Endothelial cell of umbilical vein (primary cell): Measurements from ENCODE around the gene HCRT. TPM values are rescaled to one million over a fixed set of nuclear protein-coding genes. Genes with fewer than 3 reads are reported as not detected.
"Not testable (repeated sequence)": the region's sequence is repeated elsewhere in the genome, so short reads cannot be mapped to it uniquely, and the experiment has no call there.

Experiments
- BruUV-seq: library from RNA; stranded (reverse); fragments of 400-500 nt; replicated peaks from 2 replicates; lab custom pipeline; 2021; lab: Mats Ljungman, UMichigan
- CTCF ChIA-PET: fragments of 300-600, 350-600 bp; sonication (Branson Sonifier 250); formaldehyde crosslinking; loops from one replicate; lab custom pipeline; 2021; ENCODE audit warnings: antibody characterized with exemption, inconsistent platforms; lab: Charles Lee
- POLR2A ChIA-PET: fragments of 300-600, 350-600 bp; sonication (Branson Sonifier 250); formaldehyde crosslinking; loops from one replicate; lab custom pipeline; 2021; ENCODE audit warnings: antibody characterized with exemption, inconsistent platforms; lab: Charles Lee
- DNase-seq: peaks from one replicate; pipeline ENCODE4 v3.0.0-alpha.2; 2011; ENCODE audit warnings: low read depth, low spot score
- FAIRE-seq: peaks from 2 replicates; lab custom pipeline; 2011; peaks lifted over from hg19 to GRCh38; lab: Jason Lieb, UNC
- H2AFZ ChIP-seq: 2 replicates; pipeline ENCODE4 v1.6.0; 2012; ENCODE audit warnings: low read depth, low read length, control low read depth, inconsistent platforms
- H3K27ac ChIP-seq: 2 replicates; pipeline ENCODE4 v1.5.1; 2011; ENCODE audit warnings: low read depth, mild to moderate bottlenecking, control low read depth, low read length, moderate library complexity; ENCODE audit not compliant: insufficient read depth
- H3K27me3 ChIP-seq, 2 experiments: 2 replicates each; pipeline versions ENCODE4 v1.6.0 to v1.6.1; 2011; ENCODE audit warnings: low read length in 2 of 2, mixed read lengths in 1 of 2; ENCODE audit not compliant: control insufficient read depth in 2 of 2, insufficient read depth in 2 of 2
- H3K36me3 ChIP-seq, 2 experiments: 2 replicates in 1 of 2; 3 replicates in 1 of 2; pipeline ENCODE4 v1.5.1; 2011; ENCODE audit warnings: low read length in 2 of 2, mild to moderate bottlenecking in 1 of 2, moderate library complexity in 1 of 2; ENCODE audit not compliant: control insufficient read depth in 2 of 2, insufficient read depth in 2 of 2; ENCODE audit errors: extremely low read depth in 1 of 2
- H3K4me1 ChIP-seq: 3 replicates; pipeline ENCODE4 v1.5.1; 2011; ENCODE audit warnings: mild to moderate bottlenecking, low read length; ENCODE audit not compliant: control insufficient read depth, insufficient read depth; ENCODE audit errors: extremely low read depth
- H3K4me2 ChIP-seq: 2 replicates; pipeline ENCODE4 v1.6.1; 2011; ENCODE audit warnings: low read length, control low read depth, mixed read lengths; ENCODE audit not compliant: insufficient read depth
- H3K4me3 ChIP-seq, 3 experiments: fragments of 200-600 bp in 1 of 3; sonication (generic), shearing (Covaris generic) in 1 of 3; replicated peaks in 1 of 3; 2 replicates each; pipeline ENCODE4 v1.5.1; 2011 to 2016; ENCODE audit warnings: control low read depth in 3 of 3, low read length in 3 of 3, mild to moderate bottlenecking in 2 of 3, inconsistent platforms in 1 of 3, low read depth in 1 of 3, moderate library complexity in 1 of 3; ENCODE audit not compliant: insufficient read depth in 1 of 3
- H3K79me2 ChIP-seq: 2 replicates; pipeline ENCODE4 v1.6.0; 2012; ENCODE audit warnings: low read length, inconsistent platforms; ENCODE audit not compliant: control insufficient read depth, insufficient read depth
- H3K9ac ChIP-seq: replicated peaks from 2 replicates; pipeline ENCODE3; 2011; ENCODE audit warnings: low read length, control low read depth; ENCODE audit not compliant: insufficient read depth; ENCODE audit errors: extremely low read depth
- H3K9me1 ChIP-seq: replicated peaks from 3 replicates; pipeline ENCODE4 v1.6.0; 2011; ENCODE audit warnings: mild to moderate bottlenecking, low read length; ENCODE audit not compliant: control insufficient read depth, insufficient read depth; ENCODE audit errors: extremely low read depth
- H3K9me3 ChIP-seq: replicated peaks from 2 replicates; pipeline ENCODE4 v1.5.1; 2012; ENCODE audit warnings: low read length, inconsistent platforms; ENCODE audit not compliant: control insufficient read depth, insufficient read depth
- H4K20me1 ChIP-seq: replicated peaks from 2 replicates; pipeline ENCODE3; 2011; ENCODE audit warnings: mild to moderate bottlenecking, low read length; ENCODE audit not compliant: control insufficient read depth, insufficient read depth; ENCODE audit errors: extremely low read depth
- CTCF ChIP-seq, 2 donors: IDR thresholded peaks; 1 replicate in 1 of 2; 2 replicates in 1 of 2; pipeline ENCODE4 v1.5.1; 2011; ENCODE audit warnings: low read length in 2 of 2, mild to moderate bottlenecking in 2 of 2, moderate library complexity in 2 of 2, control low read depth in 1 of 2, inconsistent platforms in 1 of 2, low read depth in 1 of 2; ENCODE audit not compliant: insufficient read depth in 1 of 2; ENCODE audit errors: extremely low read depth in 1 of 2
- EZH2 ChIP-seq: IDR thresholded peaks from 2 replicates; pipeline ENCODE4 v1.6.1; 2012; ENCODE audit warnings: borderline replicate concordance, low read depth, mild to moderate bottlenecking, moderate library complexity, low read length, inconsistent platforms; ENCODE audit not compliant: severe bottlenecking
- FOS ChIP-seq: IDR thresholded peaks from 2 replicates; pipeline ENCODE4 v1.6.1; 2011; ENCODE audit warnings: mild to moderate bottlenecking, low read length, moderate library complexity, borderline replicate concordance; ENCODE audit not compliant: insufficient read depth
- GATA2 ChIP-seq: IDR thresholded peaks from 2 replicates; pipeline ENCODE4 v1.7.0; 2011; ENCODE audit warnings: low read depth, mild to moderate bottlenecking, moderate library complexity, mixed read lengths, low read length; ENCODE audit not compliant: insufficient read length, insufficient read depth
- JUN ChIP-seq: IDR thresholded peaks from 2 replicates; pipeline ENCODE4 v1.6.1; 2011; ENCODE audit warnings: borderline replicate concordance, low read depth; ENCODE audit not compliant: insufficient read length, insufficient read depth
- MAX ChIP-seq: IDR thresholded peaks from 2 replicates; pipeline ENCODE4 v1.6.1; 2011; ENCODE audit not compliant: insufficient read depth, insufficient read length
- MYC ChIP-seq: IDR thresholded peaks from one replicate; pipeline ENCODE4 v1.6.1; 2011; ENCODE audit warnings: mild to moderate bottlenecking, low read depth, low read length
- POLR2A ChIP-seq: IDR thresholded peaks from 2 replicates; pipeline ENCODE4 v1.6.1; 2012; ENCODE audit warnings: low read depth, mild to moderate bottlenecking, control low read depth, low read length
- POLR2AphosphoS5 ChIP-seq: IDR thresholded peaks from 2 replicates; pipeline ENCODE4 v1.6.1; 2012; ENCODE audit warnings: low read depth, mild to moderate bottlenecking, control low read depth, low read length, moderate library complexity; ENCODE audit not compliant: insufficient read depth
- dilution Hi-C: fragments of 300-500 bp; cut with MboI; formaldehyde crosslinking; loops from one replicate; pipeline ENCODE4 v1.15.0; 2019; ENCODE audit warnings: low sequenced_read_pairs; ENCODE audit not compliant: extremely low pct_ligation_motif_present
- intact Hi-C: fragments of 100-400 bp; cut with micrococcal nuclease; formaldehyde crosslinking; loops from one replicate; pipeline ENCODE4 v1.10.0; 2022
- polyA plus RNA-seq, 4 experiments: library from polyadenylated mRNA; depleted of rRNA in 3 of 4; stranded (reverse) in 3 of 4; unstranded in 1 of 4; fragments of >200 nt; gene quantifications; 2 replicates each; pipeline versions ENCODE4 v1.2.1 to v1.2.3, GENCODE V29; 2011 to 2012; ENCODE audit warnings: missing spikeins in 1 of 4
- total RNA-seq: library from RNA; stranded (reverse); gene quantifications from 2 replicates; pipeline ENCODE4 v1.2.3, GENCODE V29; 2021

HCRT gene
- total and polyA plus RNA-seq, 2 donors (not counting 3 experiments of a cell fraction or from before 2014, with no cell fraction given), result not detected

GRCh38 chr17:42141382-42141781 is 43.9 kb downstream of the HCRT start:
- DNase-seq (no peak), FAIRE-seq (no peak)
- intact Hi-C loops (no loop called here), dilution Hi-C loops (no loop called here)
- no peak overlapping the region for H2AFZ ChIP-seq
- H3K9me3 ChIP-seq, result no peaks in the 10 kb centered on the region
- no peaks in the 10 kb centered on the region for H3K27me3 ChIP-seq
- ChIA-PET CTCF (no interaction called here), POLR2A (interaction anchor here (0.6 kb wide), 1 partner anchor 264 kb away, joined by 3 read pairs; no protein-coding TSS in a partner anchor)
- no peaks in the 10 kb centered on the region for H3K9me1 ChIP-seq
- peaks cover 92% of the 10 kb centered on the region for H3K79me2 ChIP-seq
- H3K27ac ChIP-seq, result no peak overlapping the region
- H4K20me1 ChIP-seq, result no peaks in the 10 kb centered on the region
- no TSS peak for BruUV-seq
- no peak for TF ChIP-seq POLR2A
- TF ChIP-seq CTCF (IDR thresholded peaks at IDR 0.05; ENCODE audit: extremely low read depth in 1 of 2, insufficient read depth in 1 of 2, low read depth in 1 of 2, low read length in 2 of 2), result no peak
- TF ChIP-seq MAX, result no peak
- TF ChIP-seq POLR2AphosphoS5, result no peak
- TF ChIP-seq JUN, result no peak
- TF ChIP-seq GATA2, result no peak
- TF ChIP-seq FOS, result no peak
- no peak for TF ChIP-seq EZH2
- TF ChIP-seq MYC, result no peak
- no peak overlapping the region for H3K4me3 ChIP-seq
- H3K9ac ChIP-seq, result no peak overlapping the region
- H3K4me2 ChIP-seq, result no peak overlapping the region
- peaks cover 5% of the 10 kb centered on the region for H3K4me1 ChIP-seq
- peaks cover 0 to 13% of the 10 kb centered on the region in 2 experiments for H3K36me3 ChIP-seq

- H4K20me1 ChIP-seq, H3K9me1 ChIP-seq, intact Hi-C loops, POLR2A ChIA-PET, H3K4me3 ChIP-seq, FAIRE-seq, H2AFZ ChIP-seq, H3K4me2 ChIP-seq, BruUV-seq, H3K27ac ChIP-seq, dilution Hi-C loops, H3K9ac ChIP-seq, H3K27me3 ChIP-seq, DNase-seq, H3K9me3 ChIP-seq: not testable (repeated sequence)
- H3K36me3 ChIP-seq, result peaks cover 0 to 13% of the 10 kb centered on the region in 2 experiments
- CTCF ChIA-PET, result interaction anchor here (1.1 kb wide), 1 partner anchor 43 kb away, joined by 3 read pairs; no protein-coding TSS in a partner anchor
- H3K79me2 ChIP-seq, result peaks cover 90% of the 10 kb centered on the region
- peaks cover 12% of the 10 kb centered on the region for H3K4me1 ChIP-seq
Measured at GRCh38 chr17:42140690-42141089, 44.6 kb downstream of the HCRT start.
